OCI-LY3 (cell line): ENCODE measurements around the gene CLEC9A.

ENCODE experiments used
- CTCF ChIP-seq: fragments of 200-600, 300-600 bp; sonication (generic); IDR thresholded peaks from 2 replicates; pipeline ENCODE4 v1.5.1; 2014; ENCODE audit warnings: antibody characterized with exemption, low read length, low read depth
- EZH2phosphoT487 ChIP-seq: fragments of 200-600 bp; shearing (Covaris generic); IDR thresholded peaks from 2 replicates; pipeline ENCODE4 v1.6.1; 2018; ENCODE audit warnings: antibody characterized with exemption, mixed run types, low read depth

- TF ChIP-seq CTCF, result no peak
- TF ChIP-seq EZH2phosphoT487, result no peak
These were observed 70.6 kb downstream of the CLEC9A start for GRCh38 chr12:10101042-10101579.
